K562 (cell line): Measurements from ENCODE around the gene CENPO. TPM values are rescaled to one million over a fixed set of nuclear protein-coding genes. Genes with fewer than 3 reads are reported as not detected.
"Not testable (repeated sequence)": the region's sequence is repeated elsewhere in the genome, so short reads cannot be mapped to it uniquely, and the experiment has no call there.

Experiments
- ATAC-seq: fragments of 200-7000 bp; cut with Tn5 transposase; 3 replicates; pipeline ENCODE4 v1.9.1; 2020; ENCODE audit warnings: moderate library complexity
- BruUV-seq: library from RNA; stranded (reverse); fragments of 400-500 nt; replicated peaks from 2 replicates; lab custom pipeline; 2021; lab: Mats Ljungman, UMichigan
- CTCF ChIA-PET: fragments of 300-600 bp; formaldehyde crosslinking; extraction: SDS; loops from one replicate; lab custom pipeline; 2021; ENCODE audit warnings: low intra/inter-chr PET ratio; lab: Yijun Ruan, JAX
- POLR2A ChIA-PET: fragments of 300-600, 350-650 bp; sonication (Branson Sonifier 250); formaldehyde crosslinking; extraction: SDS; loops from one replicate; lab custom pipeline; 2021; ENCODE audit warnings: antibody characterized with exemption, inconsistent platforms; lab: Yijun Ruan, JAX
- DNase-seq, 4 experiments: peaks; one replicate each; pipeline versions ENCODE4 v3.0.0 to v3.0.0-alpha.2; 2011 to 2018; ENCODE audit warnings: low spot score in 3 of 4, mixed read lengths in 3 of 4; ENCODE audit errors: extremely low read depth in 1 of 4
- FAIRE-seq: peaks from 2 replicates; lab custom pipeline; 2011; peaks lifted over from hg19 to GRCh38; lab: Jason Lieb, UNC
- H2AFZ ChIP-seq: 2 replicates; pipeline ENCODE4 v1.6.0; 2011; ENCODE audit warnings: low read depth, low read length, control low read depth, inconsistent platforms
- H3K27ac ChIP-seq: fragments of 200-600 bp; 3 replicates; pipeline ENCODE4 v1.8.0; 2011; ENCODE audit warnings: low read depth, mild to moderate bottlenecking, control low read depth, inconsistent platforms, low read length, moderate library complexity, mixed read lengths; ENCODE audit errors: extremely low read depth
- H3K27me3 ChIP-seq, 2 experiments: fragments of 300-600 bp in 1 of 2; 2 replicates in 1 of 2; 3 replicates in 1 of 2; pipeline versions ENCODE4 v1.6.0 to v1.8.0; 2011; ENCODE audit warnings: inconsistent platforms in 2 of 2, low read length in 2 of 2, mild to moderate bottlenecking in 1 of 2, mixed read lengths in 1 of 2, moderate library complexity in 1 of 2; ENCODE audit not compliant: control insufficient read depth in 2 of 2, insufficient read depth in 2 of 2
- H3K36me3 ChIP-seq: fragments of 300-600 bp; 3 replicates; pipeline ENCODE4 v1.8.0; 2011; ENCODE audit warnings: mild to moderate bottlenecking, low read length, inconsistent platforms; ENCODE audit not compliant: control insufficient read depth, insufficient read depth
- H3K4me1 ChIP-seq, 2 experiments: fragments of 200-600 bp in 1 of 2; replicated peaks in 1 of 2; 2 replicates in 1 of 2; 3 replicates in 1 of 2; pipeline versions ENCODE4 v1.5.1 to v1.8.0; 2011; ENCODE audit warnings: inconsistent platforms in 2 of 2, low read length in 2 of 2, mild to moderate bottlenecking in 1 of 2, mixed read lengths in 1 of 2, moderate library complexity in 1 of 2; ENCODE audit not compliant: control insufficient read depth in 2 of 2, insufficient read depth in 2 of 2
- H3K4me2 ChIP-seq: 2 replicates; pipeline ENCODE4 v1.6.1; 2011; ENCODE audit warnings: low read length, control low read depth, inconsistent platforms, mixed read lengths; ENCODE audit not compliant: insufficient read depth
- H3K4me3 ChIP-seq: fragments of 200-600 bp; sonication (generic), shearing (Covaris generic); 2 replicates; pipeline ENCODE4 v1.5.1; 2016; ENCODE audit warnings: control low read depth, inconsistent platforms
- H3K79me2 ChIP-seq: fragments of 200-600 bp; 3 replicates; pipeline ENCODE4 v1.8.0; 2011; ENCODE audit warnings: low read length, inconsistent platforms; ENCODE audit not compliant: control insufficient read depth, insufficient read depth
- H3K9ac ChIP-seq, 2 experiments: 2 replicates each; pipeline versions ENCODE4 v1.6.0 to v1.6.1; 2011; ENCODE audit warnings: low read depth in 2 of 2, low read length in 2 of 2, control low read depth in 1 of 2, inconsistent platforms in 1 of 2, mild to moderate bottlenecking in 1 of 2, mixed read lengths in 1 of 2; ENCODE audit not compliant: insufficient read depth in 1 of 2
- H3K9me1 ChIP-seq: one replicate; pipeline ENCODE4 v1.6.0; 2011; ENCODE audit warnings: inconsistent platforms, mild to moderate bottlenecking, low read length, moderate library complexity; ENCODE audit not compliant: control insufficient read depth, insufficient read depth
- H3K9me3 ChIP-seq: replicated peaks from 2 replicates; pipeline ENCODE4 v1.5.1; 2011; ENCODE audit warnings: low read depth, low read length, inconsistent platforms; ENCODE audit not compliant: control insufficient read depth, insufficient read depth
- H4K20me1 ChIP-seq: replicated peaks from 2 replicates; pipeline ENCODE4 v1.6.1; 2011; ENCODE audit warnings: low read length, inconsistent platforms, mixed read lengths; ENCODE audit not compliant: control insufficient read depth, insufficient read depth
- BACH1 ChIP-seq: fragments of 200-800 bp; sonication (Bioruptor generic); IDR thresholded peaks from 2 replicates; pipeline ENCODE4 v1.6.1; 2016; ENCODE audit warnings: missing genetic modification characterization, missing compliant biosample characterization
- C11orf30 ChIP-seq: fragments of 450-650 bp; IDR thresholded peaks from 2 replicates; pipeline ENCODE4 v1.6.1; 2016; ENCODE audit warnings: low read depth, mild to moderate bottlenecking
- FOXA3 ChIP-seq, 2 experiments: fragments of 450-650 bp in 1 of 2; sonication (generic) in 1 of 2; formaldehyde crosslinking; IDR thresholded peaks in 1 of 2; conservative IDR thresholded peaks in 1 of 2; 2 replicates each; pipeline versions ENCODE4 v1.4.0 to v1.8.0; 2020 to 2022; ENCODE audit warnings: mild to moderate bottlenecking in 2 of 2, missing genetic modification reagents in 1 of 2
- FOXJ2 ChIP-seq: fragments of 200-800 bp; sonication (Bioruptor generic); IDR thresholded peaks from 2 replicates; pipeline ENCODE4 v1.6.1; 2016; ENCODE audit warnings: missing genetic modification characterization, missing compliant biosample characterization
- FOXK2 ChIP-seq, 2 experiments: fragments of 450-650 bp; IDR thresholded peaks in 1 of 2; conservative IDR thresholded peaks in 1 of 2; 2 replicates each; pipeline ENCODE4 v1.6.1; 2016; ENCODE audit warnings: low read depth in 2 of 2, mild to moderate bottlenecking in 1 of 2
- MAFF ChIP-seq: IDR thresholded peaks from 2 replicates; pipeline ENCODE4 v1.6.1; 2012; ENCODE audit warnings: low read length, improper control_type of control experiment
- MAFG ChIP-seq: fragments of 450-650 bp; conservative IDR thresholded peaks from 2 replicates; pipeline ENCODE4 v1.6.1; 2016; ENCODE audit warnings: missing genetic modification characterization, missing compliant biosample characterization
- MAFK ChIP-seq: IDR thresholded peaks from 2 replicates; pipeline ENCODE4 v1.6.1; 2011; ENCODE audit warnings: low read length, improper control_type of control experiment
- NFE2 ChIP-seq: IDR thresholded peaks from 2 replicates; pipeline ENCODE4 v1.6.1; 2014; ENCODE audit warnings: antibody characterized with exemption, low read depth
- NFE2L1 ChIP-seq: fragments of 450-650 bp; IDR thresholded peaks from 2 replicates; pipeline ENCODE4 v1.6.1; 2016; ENCODE audit warnings: missing genetic modification characterization, low read depth, mild to moderate bottlenecking, missing compliant biosample characterization, moderate library complexity, borderline replicate concordance
- NR2C1 ChIP-seq, 2 experiments: fragments of 450-650 bp; IDR thresholded peaks; 2 replicates each; pipeline ENCODE4 v1.6.1; 2017; ENCODE audit warnings: mild to moderate bottlenecking in 2 of 2, antibody characterized with exemption in 1 of 2, inconsistent platforms in 1 of 2, missing compliant biosample characterization in 1 of 2, missing genetic modification characterization in 1 of 2
- SP1 ChIP-seq: sonication (generic); formaldehyde crosslinking; IDR thresholded peaks from 2 replicates; pipeline ENCODE4 v1.8.1; 2022; ENCODE audit warnings: mild to moderate bottlenecking, missing genetic modification reagents
- YY1 ChIP-seq, 3 experiments: IDR thresholded peaks; 2 replicates each; pipeline ENCODE4 v1.6.1; 2011; ENCODE audit warnings: low read length in 2 of 3, mild to moderate bottlenecking in 2 of 3, moderate library complexity in 2 of 3, borderline replicate concordance in 1 of 3, control low read depth in 1 of 3, low read depth in 1 of 3; ENCODE audit not compliant: insufficient read depth in 3 of 3, insufficient replicate concordance in 2 of 3, control insufficient read depth in 1 of 3, insufficient read length in 1 of 3; ENCODE audit errors: extremely low read depth in 1 of 3
- ZNF316 ChIP-seq: fragments of 450-650 bp; IDR thresholded peaks from 2 replicates; pipeline ENCODE4 v1.6.1; 2016
- WGBS: fragments of 100-300 bp; shearing (Covaris generic); methylation state at CpG from one replicate; pipeline ENCODE4 v1.1.6; 2016; ENCODE audit warnings: low coverage, mixed read lengths; ENCODE audit not compliant: insufficient coverage; ENCODE audit errors: missing lambda C conversion rate; 5-methylcytosine and 5-hydroxymethylcytosine counted together
- in situ Hi-C: fragments of 300-500 bp; cut with MboI; formaldehyde crosslinking; loops from 4 replicates; pipeline ENCODE4 v1.15.0; 2018; ENCODE audit warnings: inconsistent platforms, mixed read lengths
- intact Hi-C: fragments of 100-400 bp; cut with micrococcal nuclease; formaldehyde crosslinking; loops from 2 replicates; pipeline ENCODE4 v1.14.2; 2022
- polyA plus RNA-seq, 8 experiments: library from polyadenylated mRNA; depleted of rRNA in 4 of 8; stranded (reverse) in 5 of 8; unstranded in 3 of 8; fragments of >200 nt; fragmentation: Nextera tagmentation in 2 of 8; fragmentation: Illumina TruSeq in 1 of 8; extraction: Ambion mirVana in 2 of 8; extraction: Trizol in 1 of 8; gene quantifications; 2 replicates each; pipeline versions ENCODE4 v1.2.1 to v1.2.3, GENCODE V29; 2011 to 2014; ENCODE audit warnings: inconsistent platforms in 1 of 8, missing spikeins in 1 of 8
- total RNA-seq, 7 experiments: library from RNA; depleted of rRNA in 6 of 7; stranded (reverse); fragments of >200 nt in 6 of 7; fragmentation: Illumina TruSeq in 2 of 7; extraction: Trizol in 2 of 7; gene quantifications; 2 replicates each; pipeline versions ENCODE4 v1.2.1 to v1.2.3, GENCODE V29; 2011 to 2021; ENCODE audit warnings: low replicate concordance in 1 of 7
- TF ChIP-seq, protein P1 (sequence below), 2 experiments: fragments of 450-650 bp; conservative IDR thresholded peaks; 2 replicates each; pipeline ENCODE4 v1.6.1; 2017; ENCODE audit warnings: mild to moderate bottlenecking in 2 of 2, moderate library complexity in 2 of 2

Gene CENPO
- total and polyA plus RNA-seq, 9 of the 15 experiments (the other 6 are each of a cell fraction or from before 2014, with no cell fraction given) = 30.6 to 59.4 (median 38.9) TPM

GRCh38 chr2:24805811-24806660 lies 12.8 kb downstream of the CENPO start:
- H3K4me2 ChIP-seq; H3K9ac ChIP-seq; TF ChIP-seq NR2C1 (IDR thresholded peaks at IDR 0.05): not testable (repeated sequence)
- TF ChIP-seq ZNF316 (peak; percentile 98), NFE2L1 (tag) (peak; percentile 80), NR2C1 (tag; IDR thresholded peaks at IDR 0.05) (0 out of 2 replicates have a peak, but pooled peaks have one; percentile 10), C11orf30 (peak; percentile 94), FOXK2 (conservative IDR thresholded peaks at IDR 0.05 in 1 of 2, IDR thresholded peaks at IDR 0.05 in 1 of 2; ENCODE audit: low read depth in 2 of 2) (peak; percentile 29 to 59; a peak in 2 of 4 replicates), NFE2 (peak; percentile 89), YY1 (IDR thresholded peaks at IDR 0.05; ENCODE audit: borderline replicate concordance in 1 of 3, control insufficient read depth in 1 of 3, extremely low read depth in 1 of 3, insufficient read depth in 3 of 3, insufficient read length in 1 of 3, insufficient replicate concordance in 2 of 3, low read depth in 1 of 3, low read length in 2 of 3) (peak in 1 of 3 experiments; percentile 41), MAFK (peak; percentile 89), FOXA3 (CRISPR knock-in tag; conservative IDR thresholded peaks at IDR 0.05 in 1 of 2, IDR thresholded peaks at IDR 0.05 in 1 of 2) (peak; percentile 14 to 83; a peak in 2 of 4 replicates), MAFG (tag) (peak; percentile 95), BACH1 (tag) (peak; percentile 84; the same call in 1 of the 2 replicates), MAFF (peak; percentile 90), FOXJ2 (tag) (peak; percentile 48), SP1 (0 out of 2 replicates have a peak, but pooled peaks have one; percentile 22)
- TF ChIP-seq, protein P1, sequence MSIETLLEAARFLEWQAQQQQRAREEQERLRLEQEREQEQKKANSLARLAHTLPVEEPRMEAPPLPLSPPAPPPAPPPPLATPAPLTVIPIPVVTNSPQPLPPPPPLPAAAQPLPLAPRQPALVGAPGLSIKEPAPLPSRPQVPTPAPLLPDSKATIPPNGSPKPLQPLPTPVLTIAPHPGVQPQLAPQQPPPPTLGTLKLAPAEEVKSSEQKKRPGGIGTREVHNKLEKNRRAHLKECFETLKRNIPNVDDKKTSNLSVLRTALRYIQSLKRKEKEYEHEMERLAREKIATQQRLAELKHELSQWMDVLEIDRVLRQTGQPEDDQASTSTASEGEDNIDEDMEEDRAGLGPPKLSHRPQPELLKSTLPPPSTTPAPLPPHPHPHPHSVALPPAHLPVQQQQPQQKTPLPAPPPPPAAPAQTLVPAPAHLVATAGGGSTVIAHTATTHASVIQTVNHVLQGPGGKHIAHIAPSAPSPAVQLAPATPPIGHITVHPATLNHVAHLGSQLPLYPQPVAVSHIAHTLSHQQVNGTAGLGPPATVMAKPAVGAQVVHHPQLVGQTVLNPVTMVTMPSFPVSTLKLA (conservative IDR thresholded peaks at IDR 0.05) = 0 out of 4 replicates have a peak, but pooled peaks of 1 of the 2 experiments have one; percentile 41
- TF ChIP-seq, all 486 proteins: peak for 15; not testable (repeated sequence) for 471
- Histone ChIP-seq H3K79me2 (peaks cover 52% of the 10 kb centered on the region), H3K4me1 (peaks cover 3 to 17% of the 10 kb centered on the region in 2 experiments), H3K27ac (peak overlapping the region; percentile 60; the same call in 2 of the 3 replicates), H3K36me3 (peaks cover 25% of the 10 kb centered on the region)
- 60% methylated on average over 18 of the region's 25 CpGs for WGBS
- H3K27me3 ChIP-seq, H3K9me3 ChIP-seq, FAIRE-seq, intact Hi-C loops, H3K4me3 ChIP-seq, BruUV-seq, CTCF ChIA-PET, H3K9me1 ChIP-seq, in situ Hi-C loops, H4K20me1 ChIP-seq, H2AFZ ChIP-seq: not testable (repeated sequence)
- ATAC-seq (peak; percentile 80), DNase-seq (peak in 1 of 4 experiments; percentile 66)
- POLR2A ChIA-PET = interaction anchor here (1.0 to 2.8 kb wide), 4 partner anchors 8 to 14 kb away, joined by 3 to 10 read pairs (median 3); partner anchors contain the start of genes CENPO and PTRHD1
